Thyroid gland (tissue), 4 donors: ENCODE measurements around the gene SEMA4C.

Source experiments
- POLR2A ChIP-seq, 2 donors: fragments of 450-650 bp; IDR thresholded peaks; one replicate each; pipeline ENCODE4 v1.6.1; 2017; ENCODE audit warnings: antibody characterized with exemption in 2 of 2, mild to moderate bottlenecking in 2 of 2, moderate library complexity in 1 of 2
- TF ChIP-seq, protein P1 (sequence below), 6 experiments: fragments of 200-600 bp in 3 of 6; fragments of 450-650 bp in 3 of 6; sonication (generic) in 3 of 6; IDR thresholded peaks; one replicate each; pipeline ENCODE4 v1.5.1; 2016 to 2019; ENCODE audit warnings: antibody characterized with exemption in 6 of 6, mild to moderate bottlenecking in 2 of 6, inconsistent platforms in 1 of 6, moderate library complexity in 1 of 6

DNA sequence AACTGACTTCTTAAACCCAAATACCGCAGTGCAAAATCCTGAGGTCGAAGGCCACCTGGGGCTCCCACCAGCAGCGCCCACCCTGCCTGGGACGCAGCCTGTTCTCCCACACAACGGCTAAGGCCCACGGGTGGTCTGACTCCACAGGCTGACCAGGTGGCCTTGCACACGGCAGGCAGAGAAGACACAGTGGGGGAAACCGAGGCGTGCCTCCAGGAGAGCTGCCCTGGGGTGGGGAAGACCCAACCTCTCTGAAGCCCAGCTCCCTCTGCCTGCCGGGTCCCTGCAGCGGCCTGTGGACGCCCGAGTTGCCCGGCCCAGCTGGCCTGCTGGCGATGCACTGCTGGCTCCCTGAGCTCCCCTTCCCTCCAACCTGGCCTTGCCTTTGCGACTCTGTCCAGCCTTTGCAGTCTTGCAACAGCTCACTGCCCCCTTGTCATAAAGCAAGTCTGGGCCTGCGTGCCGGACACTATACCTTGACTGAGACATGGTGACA lies 9.7 kb upstream of the SEMA4C start:
- TF ChIP-seq, protein P1, sequence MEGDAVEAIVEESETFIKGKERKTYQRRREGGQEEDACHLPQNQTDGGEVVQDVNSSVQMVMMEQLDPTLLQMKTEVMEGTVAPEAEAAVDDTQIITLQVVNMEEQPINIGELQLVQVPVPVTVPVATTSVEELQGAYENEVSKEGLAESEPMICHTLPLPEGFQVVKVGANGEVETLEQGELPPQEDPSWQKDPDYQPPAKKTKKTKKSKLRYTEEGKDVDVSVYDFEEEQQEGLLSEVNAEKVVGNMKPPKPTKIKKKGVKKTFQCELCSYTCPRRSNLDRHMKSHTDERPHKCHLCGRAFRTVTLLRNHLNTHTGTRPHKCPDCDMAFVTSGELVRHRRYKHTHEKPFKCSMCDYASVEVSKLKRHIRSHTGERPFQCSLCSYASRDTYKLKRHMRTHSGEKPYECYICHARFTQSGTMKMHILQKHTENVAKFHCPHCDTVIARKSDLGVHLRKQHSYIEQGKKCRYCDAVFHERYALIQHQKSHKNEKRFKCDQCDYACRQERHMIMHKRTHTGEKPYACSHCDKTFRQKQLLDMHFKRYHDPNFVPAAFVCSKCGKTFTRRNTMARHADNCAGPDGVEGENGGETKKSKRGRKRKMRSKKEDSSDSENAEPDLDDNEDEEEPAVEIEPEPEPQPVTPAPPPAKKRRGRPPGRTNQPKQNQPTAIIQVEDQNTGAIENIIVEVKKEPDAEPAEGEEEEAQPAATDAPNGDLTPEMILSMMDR (IDR thresholded peaks at IDR 0.05): no peak
- TF ChIP-seq POLR2A (IDR thresholded peaks at IDR 0.05): no peak
